HEK293 (cell line): ENCODE results near the gene MED19.
A peak's percentile ranks its signal among the peaks of the same experiment; 100 is the strongest.

Experiments used
- BCL11B ChIP-seq: fragments of 450-650 bp; formaldehyde crosslinking; IDR thresholded peaks from 2 replicates; pipeline ENCODE4 v1.5.1; 2016; ENCODE audit warnings: low read depth, missing biosample characterization, missing genetic modification characterization
- FEZF1 ChIP-seq: fragments of 450-650 bp; formaldehyde crosslinking; IDR thresholded peaks from 2 replicates; pipeline ENCODE4 v1.5.1; 2016; ENCODE audit warnings: missing biosample characterization, missing genetic modification characterization
- GFI1B ChIP-seq: fragments of 450-650 bp; formaldehyde crosslinking; IDR thresholded peaks from 2 replicates; pipeline ENCODE4 v1.5.1; 2016; ENCODE audit warnings: missing biosample characterization, missing genetic modification characterization
- GLI2 ChIP-seq: fragments of 450-650 bp; formaldehyde crosslinking; IDR thresholded peaks from 2 replicates; pipeline ENCODE4; 2017; ENCODE audit warnings: missing biosample characterization, missing genetic modification characterization, low read depth, borderline replicate concordance
- GLI4 ChIP-seq: fragments of 450-650 bp; formaldehyde crosslinking; IDR thresholded peaks from 2 replicates; pipeline ENCODE4 v1.5.1; 2016; ENCODE audit warnings: missing biosample characterization, missing genetic modification characterization
- GLIS1 ChIP-seq: fragments of 450-650 bp; formaldehyde crosslinking; IDR thresholded peaks from 2 replicates; pipeline ENCODE4 v1.5.1; 2016; ENCODE audit warnings: missing biosample characterization, missing genetic modification characterization
- MYNN ChIP-seq: fragments of 450-650 bp; formaldehyde crosslinking; IDR thresholded peaks from 2 replicates; pipeline ENCODE4 v1.5.1; 2016; ENCODE audit warnings: missing biosample characterization, missing genetic modification characterization, borderline replicate concordance
- OVOL3 ChIP-seq: fragments of 450-650 bp; formaldehyde crosslinking; IDR thresholded peaks from 2 replicates; pipeline ENCODE4 v1.5.1; 2016; ENCODE audit warnings: missing biosample characterization, missing genetic modification characterization
- TCF7L2 ChIP-seq: IDR thresholded peaks from 2 replicates; pipeline ENCODE4 v1.6.1; 2011; ENCODE audit warnings: low read depth, mild to moderate bottlenecking, inconsistent platforms, low read length, moderate library complexity, borderline replicate concordance
- YY2 ChIP-seq: fragments of 450-650 bp; formaldehyde crosslinking; IDR thresholded peaks from 2 replicates; pipeline ENCODE4 v1.5.1; 2016; ENCODE audit warnings: missing biosample characterization, missing genetic modification characterization
- ZBTB26 ChIP-seq: fragments of 450-650 bp; formaldehyde crosslinking; optimal IDR thresholded peaks from 2 replicates; pipeline ENCODE3; 2016; ENCODE audit warnings: missing biosample characterization, mild to moderate bottlenecking, missing genetic modification characterization
- ZBTB7A ChIP-seq: fragments of 450-650 bp; formaldehyde crosslinking; IDR thresholded peaks from 2 replicates; pipeline ENCODE4 v1.5.1; 2016; ENCODE audit warnings: low read depth, missing biosample characterization, missing genetic modification characterization
- ZFP3 ChIP-seq: fragments of 450-650 bp; formaldehyde crosslinking; IDR thresholded peaks from 2 replicates; pipeline ENCODE4 v1.5.1; 2016; ENCODE audit warnings: low read depth, missing biosample characterization, missing genetic modification characterization
- ZIC2 ChIP-seq: fragments of 450-650 bp; formaldehyde crosslinking; IDR thresholded peaks from 2 replicates; pipeline ENCODE4 v1.5.1; 2016; ENCODE audit warnings: missing biosample characterization, missing genetic modification characterization
- ZNF112 ChIP-seq: fragments of 450-650 bp; formaldehyde crosslinking; IDR thresholded peaks from 2 replicates; pipeline ENCODE4 v1.5.0; 2017; ENCODE audit warnings: missing biosample characterization, missing genetic modification characterization
- ZNF146 ChIP-seq: fragments of 450-650 bp; formaldehyde crosslinking; IDR thresholded peaks from 2 replicates; pipeline ENCODE4 v1.5.1; 2016; ENCODE audit warnings: missing biosample characterization, missing genetic modification characterization
- ZNF2 ChIP-seq: fragments of 450-650 bp; formaldehyde crosslinking; IDR thresholded peaks from 2 replicates; pipeline ENCODE4 v1.5.1; 2016; ENCODE audit warnings: missing biosample characterization, missing genetic modification characterization
- ZNF202 ChIP-seq: fragments of 450-650 bp; formaldehyde crosslinking; IDR thresholded peaks from 2 replicates; pipeline ENCODE4 v1.5.1; 2016; ENCODE audit warnings: missing biosample characterization, missing genetic modification characterization, borderline replicate concordance
- ZNF23 ChIP-seq: fragments of 450-650 bp; formaldehyde crosslinking; IDR thresholded peaks from 2 replicates; pipeline ENCODE4 v1.5.1; 2016; ENCODE audit warnings: missing biosample characterization, missing genetic modification characterization, borderline replicate concordance
- ZNF26 ChIP-seq: fragments of 450-650 bp; formaldehyde crosslinking; IDR thresholded peaks from 2 replicates; pipeline ENCODE4 v1.5.1; 2016; ENCODE audit warnings: missing biosample characterization, missing genetic modification characterization
- ZNF391 ChIP-seq: fragments of 450-650 bp; formaldehyde crosslinking; IDR thresholded peaks from 2 replicates; pipeline ENCODE4 v1.5.1; 2016; ENCODE audit warnings: low read depth, missing biosample characterization, missing genetic modification characterization, borderline replicate concordance
- ZNF426 ChIP-seq: fragments of 450-650 bp; formaldehyde crosslinking; IDR thresholded peaks from 2 replicates; pipeline ENCODE4 v1.5.1; 2017; ENCODE audit warnings: missing biosample characterization, missing genetic modification characterization, mild to moderate bottlenecking, inconsistent platforms, moderate library complexity
- ZNF473 ChIP-seq: fragments of 450-650 bp; formaldehyde crosslinking; IDR thresholded peaks from 2 replicates; pipeline ENCODE4 v1.5.1; 2017; ENCODE audit warnings: missing biosample characterization, missing genetic modification characterization
- ZNF623 ChIP-seq: fragments of 450-650 bp; formaldehyde crosslinking; IDR thresholded peaks from 2 replicates; pipeline ENCODE4 v1.5.1; 2016; ENCODE audit warnings: missing biosample characterization, missing genetic modification characterization
- ZNF624 ChIP-seq: fragments of 450-650 bp; formaldehyde crosslinking; IDR thresholded peaks from 2 replicates; pipeline ENCODE4 v1.5.1; 2017; ENCODE audit warnings: missing biosample characterization, missing genetic modification characterization
- ZNF639 ChIP-seq: fragments of 450-650 bp; formaldehyde crosslinking; IDR thresholded peaks from 2 replicates; pipeline ENCODE4 v1.5.1; 2016; ENCODE audit warnings: missing biosample characterization, missing genetic modification characterization
- ZNF677 ChIP-seq: fragments of 450-650 bp; IDR thresholded peaks from 2 replicates; pipeline ENCODE4 v1.5.0; 2018; ENCODE audit warnings: missing biosample characterization, mild to moderate bottlenecking, missing genetic modification characterization, moderate library complexity
- ZNF692 ChIP-seq: fragments of 450-650 bp; formaldehyde crosslinking; IDR thresholded peaks from 2 replicates; pipeline ENCODE4 v1.5.1; 2016; ENCODE audit warnings: missing biosample characterization, missing genetic modification characterization
- ZNF704 ChIP-seq: fragments of 450-650 bp; formaldehyde crosslinking; IDR thresholded peaks from 2 replicates; pipeline ENCODE4 v1.5.1; 2016; ENCODE audit warnings: missing biosample characterization, missing genetic modification characterization
- ZSCAN18 ChIP-seq: fragments of 450-650 bp; formaldehyde crosslinking; IDR thresholded peaks from 2 replicates; pipeline ENCODE4 v1.5.1; 2016; ENCODE audit warnings: missing biosample characterization, missing genetic modification characterization
- ZXDB ChIP-seq: fragments of 450-650 bp; formaldehyde crosslinking; IDR thresholded peaks from 2 replicates; pipeline ENCODE4 v1.5.1; 2016; ENCODE audit warnings: missing biosample characterization, missing genetic modification characterization

The MED19 gene

GRCh38 chr11:57741132-57742086 lies 29.4 kb upstream of the MED19 start, which contains the start of gene SELENOH (continued):
- TF ChIP-seq ZNF639 (peak; percentile 96), ZNF112 (no peak), ZXDB (tag by site-specific recombination) (peak; percentile 96), ZNF23 (tag by site-specific recombination) (no peak), FEZF1 (tag by site-specific recombination) (peak; percentile 79), ZNF2 (tag by site-specific recombination) (peak; percentile 96), GLIS1 (peak; percentile 36), ZNF473 (tag by site-specific recombination) (no peak), GLI4 (tag by site-specific recombination) (peak; percentile 81; the same call in 1 of the 2 replicates), TCF7L2 (0 out of 2 replicates have a peak, but pooled peaks have one; percentile 37), ZNF623 (tag by site-specific recombination) (no peak; the same call in none of the 2 replicates), ZNF704 (tag by site-specific recombination) (no peak), ZNF202 (tag by site-specific recombination) (no peak), ZNF391 (tag by site-specific recombination) (peak; percentile 86; the same call in 1 of the 2 replicates), ZNF692 (tag by site-specific recombination) (peak; percentile 91), YY2 (tag by site-specific recombination) (peak; percentile 60; the same call in 1 of the 2 replicates), BCL11B (tag by site-specific recombination) (peak; percentile 37; the same call in 1 of the 2 replicates), ZNF677 (no peak), ZBTB26 (tag by site-specific recombination) (peak; percentile 48), GLI2 (tag by site-specific recombination) (no peak), ZNF26 (tag by site-specific recombination) (no peak), GFI1B (no peak), ZFP3 (tag by site-specific recombination) (no peak), ZNF146 (tag by site-specific recombination) (no peak; the same call in 1 of the 2 replicates), ZBTB7A (tag by site-specific recombination) (no peak), ZSCAN18 (tag by site-specific recombination) (0 out of 2 replicates have a peak, but pooled peaks have one; percentile 51), OVOL3 (tag by site-specific recombination) (peak; percentile 42; the same call in 1 of the 2 replicates), ZNF426 (tag by site-specific recombination) (no peak), MYNN (tag by site-specific recombination) (0 out of 2 replicates have a peak, but pooled peaks have one; percentile 27), ZNF624 (tag by site-specific recombination) (no peak), ZIC2 (tag by site-specific recombination) (no peak; the same call in 1 of the 2 replicates)
